Measurements from ENCODE around the gene TGFB1I1.
"Not testable (repeated sequence)": the region's sequence is repeated elsewhere in the genome, so short reads cannot be mapped to it uniquely, and the experiment has no call there.

TGFB1I1 gene

GRCh38 chr16:31513884-31514283 is 41.9 kb downstream of the TGFB1I1 start:
- no peaks in the 10 kb centered on the region for H3K36me3 ChIP-seq
- peaks cover 25% of the 10 kb centered on the region for H3K27me3 ChIP-seq
- DNase-seq = no peak
- no peak for TF ChIP-seq CTCF (IDR thresholded peaks at IDR 0.05; ENCODE audit: low read depth, low read length)
- no peaks in the 10 kb centered on the region for H3K4me1 ChIP-seq
- no peak overlapping the region for H3K4me3 ChIP-seq (ENCODE audit: low read depth, low read length)
- H3K9me3 ChIP-seq = no peaks in the 10 kb centered on the region

- no peak overlapping the region for H3K4me3 ChIP-seq (ENCODE audit: low read depth, low read length)
- no peaks in the 10 kb centered on the region for H3K9me3 ChIP-seq
- no peak for TF ChIP-seq CTCF (IDR thresholded peaks at IDR 0.05; ENCODE audit: low read depth, low read length)
- no peaks in the 10 kb centered on the region for H3K4me1 ChIP-seq
- DNase-seq = no peak
- peaks cover 47% of the 10 kb centered on the region for H3K27me3 ChIP-seq
- no peaks in the 10 kb centered on the region for H3K36me3 ChIP-seq
Measured at GRCh38 chr16:31517800-31518402, 45.9 kb downstream of the TGFB1I1 start.

- no peaks in the 10 kb centered on the region for H3K4me1 ChIP-seq
- DNase-seq = no peak
- peaks cover 39% of the 10 kb centered on the region for H3K27me3 ChIP-seq
- no peak for TF ChIP-seq CTCF (IDR thresholded peaks at IDR 0.05; ENCODE audit: low read depth, low read length)
- H3K4me3 ChIP-seq (ENCODE audit: low read depth, low read length) = no peak overlapping the region
- H3K36me3 ChIP-seq = no peaks in the 10 kb centered on the region
- no peaks in the 10 kb centered on the region; the same call in 1 of the 2 replicates for H3K9me3 ChIP-seq
Measured at GRCh38 chr16:31519759-31520431, 47.9 kb downstream of the TGFB1I1 start.

- no peak for TF ChIP-seq CTCF (IDR thresholded peaks at IDR 0.05; ENCODE audit: low read depth, low read length)
- Histone ChIP-seq H3K9me3 (no peaks in the 10 kb centered on the region; the same call in 1 of the 2 replicates), H3K36me3 (no peaks in the 10 kb centered on the region), H3K27me3 (peaks cover 34% of the 10 kb centered on the region), H3K4me1 (no peaks in the 10 kb centered on the region), H3K4me3 (ENCODE audit: low read depth, low read length) (no peak overlapping the region)
- no peak for DNase-seq
Measured at GRCh38 chr16:31521368-31521767, 49.4 kb downstream of the TGFB1I1 start.

DNA sequence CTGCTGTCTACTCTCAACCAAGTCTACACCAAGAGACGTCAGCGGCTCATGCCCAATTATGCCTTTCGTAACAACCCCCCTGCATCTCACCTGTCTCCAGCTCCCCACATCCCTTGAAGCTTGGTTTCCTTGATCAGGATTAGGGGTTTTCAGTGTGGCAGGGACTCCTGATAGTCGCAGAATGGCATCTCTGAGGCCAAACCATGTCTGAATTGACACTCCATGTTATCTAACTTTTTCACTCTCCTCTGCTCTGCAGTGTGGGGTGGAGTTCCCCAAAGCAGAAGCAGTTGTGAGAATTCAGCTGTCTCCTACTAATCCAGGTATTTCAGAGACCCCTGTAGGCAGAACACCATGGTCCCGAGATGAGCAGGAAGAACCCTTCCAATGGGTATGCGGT is 50.1 kb downstream of the TGFB1I1 start:
- no peak for TF ChIP-seq CTCF (IDR thresholded peaks at IDR 0.05; ENCODE audit: low read depth, low read length)
- Histone ChIP-seq H3K4me1 (no peaks in the 10 kb centered on the region), H3K27me3 (peaks cover 37% of the 10 kb centered on the region), H3K9me3 (no peaks in the 10 kb centered on the region; the same call in 1 of the 2 replicates), H3K4me3 (ENCODE audit: low read depth, low read length) (no peak overlapping the region), H3K36me3 (no peaks in the 10 kb centered on the region)
- no peak for DNase-seq

- not testable (repeated sequence) for H3K4me3 ChIP-seq (ENCODE audit: low read depth, low read length); H3K36me3 ChIP-seq; H3K9me3 ChIP-seq; DNase-seq; H3K4me1 ChIP-seq
- H3K27me3 ChIP-seq = peaks cover 53% of the 10 kb centered on the region
Measured at GRCh38 chr16:31523768-31524167, 51.8 kb downstream of the TGFB1I1 start.
